ENCODE results near the gene IRGC. TPM values are rescaled to one million over a fixed set of nuclear protein-coding genes. Genes with fewer than 3 reads are reported as not detected.

Gene IRGC
- total RNA-seq, 1 donor from 2014 or later, result not detected

DNA sequence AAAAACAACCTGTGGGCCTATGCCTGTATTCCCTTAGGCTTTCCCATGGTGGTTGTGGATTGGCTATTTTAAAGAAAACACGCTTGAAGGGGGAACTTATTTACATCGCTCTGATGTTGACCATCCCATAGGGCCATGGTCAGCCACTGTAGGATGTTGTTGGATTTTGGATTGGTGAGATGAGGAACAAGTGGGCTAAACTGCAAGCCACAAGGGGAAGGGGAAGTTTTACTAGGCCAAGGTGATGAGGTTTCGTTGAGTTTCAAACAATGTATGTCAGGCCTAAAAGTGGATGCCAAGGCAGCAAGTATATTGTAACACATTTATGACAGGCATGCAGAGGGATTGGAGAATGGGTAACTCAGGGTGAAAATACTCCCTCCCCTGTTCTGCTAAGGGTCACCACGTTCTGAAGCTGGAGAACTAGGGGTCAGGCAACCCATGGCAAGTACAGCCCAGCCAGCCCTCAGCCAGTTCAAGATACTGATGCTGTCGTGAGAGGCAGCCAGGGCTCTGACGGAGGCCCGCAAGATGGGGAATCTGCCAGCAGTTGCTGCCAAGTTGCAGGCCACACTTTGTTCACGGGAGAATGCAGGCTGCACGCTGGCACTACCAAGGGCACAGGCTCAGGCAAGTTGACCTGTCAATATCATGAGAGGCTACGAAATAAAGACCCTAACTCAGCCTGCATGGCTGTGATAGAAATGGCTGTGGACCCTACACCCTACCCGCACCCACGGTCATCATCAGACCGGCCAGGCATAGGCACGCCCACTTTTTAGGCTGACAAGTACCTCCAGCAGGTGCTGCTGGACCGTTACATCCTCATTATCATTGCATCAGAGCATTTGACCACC is 11.1 kb downstream of the IRGC start:
- no peak for DNase-seq

DNA sequence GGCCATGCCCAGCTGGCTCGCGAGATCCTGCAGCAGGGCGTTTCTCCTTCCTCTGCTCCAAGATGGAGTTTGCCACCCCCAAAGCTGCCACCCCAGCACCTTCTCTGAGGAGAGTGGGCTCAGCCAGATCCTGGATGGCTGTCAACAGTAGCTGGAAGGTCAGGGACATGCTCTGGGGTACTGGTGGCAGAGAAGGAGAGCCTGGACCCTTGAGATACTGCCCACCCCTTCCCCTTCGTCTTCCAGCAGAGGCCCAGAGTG is 11.6 kb downstream of the IRGC start:
- no peak for DNase-seq

DNA sequence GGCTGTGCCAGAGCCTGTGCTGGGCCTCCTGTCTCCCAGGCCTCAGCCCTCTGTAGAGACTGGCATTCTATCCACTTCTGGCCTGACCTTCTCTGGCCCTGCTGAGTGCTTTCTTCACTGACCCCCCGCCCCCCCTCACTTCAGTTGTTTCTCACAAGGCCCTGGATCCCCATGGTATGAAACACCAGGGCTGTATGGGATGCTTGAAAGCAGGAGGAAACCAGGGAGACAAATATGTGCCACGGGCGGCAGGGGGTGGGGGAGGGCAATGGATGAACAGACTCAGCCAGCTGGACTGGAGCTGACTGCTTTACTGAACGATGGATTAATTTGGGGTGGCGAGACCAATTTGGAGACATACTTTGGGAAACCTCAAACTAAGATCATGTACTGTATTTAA is 14.0 kb downstream of the IRGC start:
- DNase-seq, result no peak

DNA sequence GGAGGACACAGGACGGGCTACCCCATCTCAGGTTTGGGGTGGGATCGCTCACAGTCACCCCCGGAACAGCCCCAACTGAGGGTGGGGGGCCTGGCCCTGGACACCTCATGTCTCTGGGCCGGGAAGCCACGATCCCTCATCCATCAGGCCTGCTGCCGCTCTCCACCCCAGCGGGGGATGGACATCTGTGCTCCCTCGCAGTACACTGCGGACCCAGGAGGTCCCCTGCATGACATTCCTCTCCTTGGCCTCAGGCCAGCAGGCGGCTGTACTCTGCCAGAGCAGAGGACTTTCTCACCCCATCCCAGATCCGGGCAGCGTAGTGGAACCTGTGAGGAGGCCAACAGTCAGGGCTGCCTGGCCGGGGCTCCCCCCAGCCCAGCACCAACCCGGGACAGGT is 15.5 kb downstream of the IRGC start:
- DNase-seq, result no peak

DNA sequence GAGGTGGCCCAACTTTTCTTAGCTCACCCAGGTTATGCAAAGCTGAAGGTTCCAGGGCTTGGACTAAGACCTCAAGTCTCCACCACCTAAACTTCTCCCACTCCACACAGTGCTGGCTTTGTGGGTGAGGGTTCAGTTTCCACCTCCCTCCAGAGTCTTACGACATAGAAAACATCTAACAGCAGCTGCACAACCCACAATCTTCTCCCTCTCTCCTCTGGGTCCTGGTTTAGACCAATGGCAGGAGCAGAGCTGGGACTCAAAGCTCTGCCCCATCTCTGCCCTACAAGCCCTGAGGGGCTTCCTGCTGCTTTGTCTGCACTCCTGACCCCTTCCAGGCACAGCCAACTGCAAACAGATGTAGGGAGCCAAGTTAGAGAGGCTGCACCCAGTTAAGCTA is 16.0 kb downstream of the IRGC start:
- no peak for DNase-seq

DNA sequence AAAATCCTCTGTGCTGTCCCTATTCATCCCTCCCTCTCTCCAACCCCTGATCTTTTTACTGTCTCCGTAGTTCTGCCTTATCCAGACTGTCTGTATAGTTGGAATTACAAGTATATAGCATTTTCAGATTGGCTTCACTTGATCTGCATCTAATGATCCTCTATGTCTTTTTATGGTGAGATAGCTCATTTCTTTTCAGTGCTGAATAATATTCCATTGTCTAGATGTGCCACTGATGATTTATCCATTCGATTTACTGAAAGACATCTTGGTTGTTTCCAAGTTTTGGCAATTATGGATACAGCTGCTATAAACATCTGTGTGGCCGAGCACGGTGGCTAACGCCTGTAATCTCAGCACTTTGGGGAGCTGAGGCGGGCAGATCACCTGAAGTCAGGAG is 19.1 kb downstream of the IRGC start:
- DNase-seq, result no peak

DNA sequence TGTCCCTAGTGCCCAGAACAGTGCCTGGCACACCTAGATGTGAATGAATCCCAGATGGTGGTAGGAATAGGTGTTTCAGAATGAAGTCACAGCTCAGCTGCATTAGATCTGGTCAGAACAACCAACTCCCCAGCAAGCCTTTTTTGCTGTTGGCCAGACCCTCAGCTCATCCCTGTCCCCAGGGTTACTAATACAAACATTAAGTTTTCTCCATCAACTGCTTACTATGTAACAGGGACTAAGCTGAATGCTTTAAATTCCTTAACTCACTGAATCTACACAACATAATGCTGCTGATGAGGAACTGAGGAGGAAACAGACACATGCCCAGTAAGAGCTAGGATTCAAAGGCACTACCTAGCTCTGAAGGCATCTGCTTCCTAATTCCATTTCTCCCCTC is 20.1 kb downstream of the IRGC start:
- DNase-seq, result no peak

DNA sequence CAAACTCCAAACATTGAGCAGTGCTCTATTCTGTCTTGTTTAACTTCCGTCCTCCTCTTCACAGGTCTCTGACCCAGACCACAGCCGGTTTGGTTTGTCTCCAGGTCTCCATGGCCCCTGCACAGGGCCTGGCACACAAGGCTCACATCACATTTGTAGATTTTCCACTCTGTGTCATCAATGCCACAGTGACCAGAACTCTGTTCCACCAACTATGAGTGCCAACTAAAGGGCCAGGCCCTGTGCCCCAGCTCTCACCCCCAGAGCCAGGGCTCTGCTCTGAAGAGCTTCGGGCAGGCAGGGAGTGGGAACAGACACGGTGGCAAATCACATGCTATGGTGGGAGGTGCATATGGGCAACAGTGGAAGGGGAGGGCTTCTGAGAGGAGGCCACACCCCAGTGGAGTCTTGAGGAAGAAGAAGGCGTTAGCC is 22.9 kb downstream of the IRGC start:
- DNase-seq, result peak; percentile 22

DNA sequence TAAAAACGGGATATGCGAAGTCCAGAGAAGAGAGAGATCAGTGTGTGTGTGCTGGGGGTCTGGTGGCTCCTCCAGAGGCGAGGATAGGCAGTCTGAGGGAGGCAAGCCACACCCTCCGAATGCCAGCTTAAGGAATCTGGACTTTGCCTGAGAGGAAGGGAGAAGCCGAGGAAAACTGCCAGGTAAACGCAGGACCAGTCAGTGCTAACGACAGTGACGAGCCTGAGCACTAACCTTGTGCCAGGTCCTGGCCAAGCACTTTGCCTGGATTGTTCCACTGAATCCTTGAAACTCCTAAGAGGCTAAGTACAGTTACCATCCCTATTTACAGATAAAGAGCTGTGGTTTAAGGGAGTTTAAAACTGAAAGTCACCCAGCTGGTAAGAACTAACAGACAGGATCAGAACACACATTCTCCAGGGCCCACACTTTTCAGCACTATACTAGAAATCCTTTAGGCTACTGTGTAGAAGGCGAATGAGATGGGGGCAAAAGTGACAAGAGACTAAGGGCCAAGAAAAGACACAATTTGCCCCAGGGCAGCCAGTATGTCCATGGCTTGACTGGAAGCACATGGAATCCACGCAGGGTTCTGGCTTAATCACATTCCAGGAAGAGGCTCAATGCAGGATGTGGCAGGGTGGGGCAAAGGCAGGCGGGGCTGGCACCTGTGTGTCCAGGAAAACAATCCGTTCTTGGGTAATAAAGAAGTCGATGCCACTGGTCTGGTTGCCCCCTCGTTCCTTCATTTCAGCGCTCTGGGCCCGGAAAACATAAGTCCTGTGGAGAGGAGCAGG is 23.8 kb downstream of the IRGC start:
- peak; percentile 48 for DNase-seq

DNA sequence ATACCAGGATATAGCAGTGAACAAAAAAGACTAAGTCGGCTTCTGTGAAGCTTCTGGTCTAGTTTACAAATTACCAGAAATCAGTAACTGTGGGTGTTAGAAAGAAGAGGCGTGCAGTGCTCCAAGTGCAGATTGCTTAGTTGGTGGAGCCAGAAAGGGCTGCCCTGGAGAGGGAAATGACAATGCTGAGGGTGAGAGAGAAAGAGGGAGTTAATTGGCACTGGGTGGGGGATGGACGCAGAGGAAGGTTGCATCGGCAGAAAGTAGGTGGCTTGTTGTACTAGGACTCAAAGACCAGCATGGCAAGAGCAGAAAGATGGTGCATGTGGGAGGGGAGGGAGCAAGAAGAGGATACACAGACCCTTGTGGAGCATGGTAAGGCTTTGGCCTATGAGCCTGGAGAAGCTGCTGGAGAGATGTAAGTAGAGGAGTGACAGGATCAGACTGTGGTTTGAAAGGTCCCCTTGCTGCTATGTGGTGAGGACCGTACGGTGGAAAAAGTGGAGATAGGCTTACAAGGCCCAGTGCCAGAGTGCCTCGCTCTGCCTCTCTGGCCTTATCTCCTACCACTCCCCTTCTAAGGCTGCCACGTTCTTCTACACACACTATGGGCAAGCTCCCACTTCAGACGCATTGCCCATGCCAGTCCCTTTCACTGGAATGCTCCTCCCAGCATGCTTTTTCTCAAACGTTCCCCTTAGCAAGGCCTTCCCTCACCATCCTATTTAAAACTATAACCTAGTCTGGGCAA is 25.4 kb downstream of the IRGC start:
- no peak for DNase-seq

DNA sequence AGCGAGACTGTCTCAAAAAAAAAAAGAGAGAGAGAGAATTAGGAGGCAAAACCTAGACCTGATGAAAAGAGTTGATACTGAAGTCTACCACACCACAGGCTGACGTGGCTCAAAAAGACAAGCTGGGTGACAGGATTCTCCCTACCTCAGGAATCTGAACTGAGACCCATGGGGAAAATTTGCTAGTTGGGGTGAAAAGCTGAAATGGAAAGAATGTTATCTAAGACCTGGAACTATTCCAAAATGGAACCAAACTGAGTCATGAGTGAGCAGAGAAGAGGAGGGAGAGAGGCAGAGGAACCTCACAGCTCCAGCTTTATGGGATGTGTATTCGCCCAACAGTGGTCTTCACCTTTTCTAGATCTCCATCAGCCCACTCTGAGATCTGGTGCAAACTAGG is 27.2 kb downstream of the IRGC start:
- no peak for DNase-seq

DNA sequence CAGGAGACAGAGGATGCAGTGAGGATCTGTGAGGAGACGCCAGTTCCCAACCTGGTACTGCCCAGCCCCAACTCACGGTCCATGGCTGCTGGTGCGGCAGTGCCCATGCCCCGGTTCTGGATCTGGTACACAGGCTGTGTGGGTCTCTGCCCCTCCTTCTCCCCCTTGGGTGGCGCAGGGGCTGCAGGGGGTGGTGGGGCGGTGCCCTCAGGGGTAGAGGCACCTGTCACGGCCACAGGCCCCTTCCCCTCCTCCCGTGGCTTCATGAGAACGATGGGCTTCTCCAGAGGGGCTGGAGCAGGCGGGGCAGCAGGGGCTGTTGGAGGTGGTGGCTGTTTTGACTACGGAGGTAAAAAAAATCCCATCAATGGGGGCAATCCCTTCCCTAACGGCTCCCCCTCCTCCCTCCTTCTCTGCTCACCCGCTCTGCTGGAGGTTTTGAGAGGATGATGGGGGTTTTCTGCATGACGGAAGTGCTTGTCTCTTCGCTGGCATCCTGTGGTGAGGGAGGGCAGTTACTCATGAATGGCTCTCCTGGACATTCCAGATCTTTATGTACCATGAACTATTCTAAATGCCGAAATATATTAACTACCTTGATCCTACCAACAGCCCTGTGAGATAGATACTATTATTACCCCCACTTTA is 31.8 kb downstream of the IRGC start:
- peak; percentile 30 for DNase-seq

DNA sequence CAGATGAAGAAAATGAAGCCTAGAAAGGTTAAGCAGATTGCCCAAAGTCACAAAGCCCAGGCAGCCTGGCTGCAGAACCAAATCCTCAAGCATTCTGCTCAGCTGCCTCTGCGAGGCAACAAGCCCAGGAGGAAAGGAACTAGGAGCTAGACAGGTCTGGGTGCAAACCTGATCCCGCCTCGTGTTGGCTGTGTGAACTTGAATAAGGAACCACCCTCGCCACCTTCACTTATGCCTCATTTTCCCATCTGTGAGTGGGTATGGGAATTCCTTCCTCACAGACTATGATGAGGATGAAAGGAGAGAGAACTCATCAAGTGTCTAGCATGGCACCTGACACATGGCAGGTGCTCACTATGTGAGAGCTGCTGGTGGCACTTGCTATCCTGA is 32.3 kb downstream of the IRGC start:
- DNase-seq, result no peak

DNA sequence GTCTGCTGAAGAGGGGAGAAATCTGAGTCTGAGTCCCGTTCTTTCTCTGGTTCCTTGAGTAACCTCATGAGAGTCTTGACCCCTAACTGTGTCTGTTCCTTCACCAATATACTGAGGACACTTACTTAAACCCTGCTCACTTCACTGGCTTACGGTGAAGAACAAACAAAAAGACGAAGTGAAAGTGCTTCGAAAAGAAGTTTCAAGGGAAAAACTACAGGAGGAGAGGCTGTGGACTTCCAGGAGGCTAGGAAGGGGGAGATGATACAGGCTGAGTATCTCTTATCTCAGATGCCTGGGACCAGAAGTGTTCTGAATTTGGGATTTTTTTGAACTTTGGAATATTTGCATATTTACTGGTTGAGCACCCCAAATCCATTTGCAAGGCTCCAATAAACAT is 32.8 kb downstream of the IRGC start:
- no peak for DNase-seq

DNA sequence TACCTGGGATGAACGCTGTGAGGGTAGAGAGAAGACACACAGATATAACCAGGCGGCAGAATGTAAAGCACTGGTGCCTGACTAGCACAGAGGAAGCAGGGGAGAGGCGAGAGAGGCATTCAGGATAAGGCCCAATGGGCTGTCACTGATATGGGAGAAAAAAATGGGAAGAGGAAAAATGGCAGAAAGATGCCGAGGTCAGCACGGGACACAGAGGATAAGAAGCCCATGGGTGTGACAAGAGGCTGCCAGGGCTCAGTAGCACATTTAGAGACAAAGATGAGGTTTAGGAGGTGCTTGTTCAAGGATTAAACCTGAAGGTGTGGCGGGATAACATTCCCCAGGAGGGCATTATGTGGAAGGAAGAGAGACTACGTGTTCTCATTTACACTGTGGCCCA is 33.3 kb downstream of the IRGC start:
- no peak for DNase-seq

DNA sequence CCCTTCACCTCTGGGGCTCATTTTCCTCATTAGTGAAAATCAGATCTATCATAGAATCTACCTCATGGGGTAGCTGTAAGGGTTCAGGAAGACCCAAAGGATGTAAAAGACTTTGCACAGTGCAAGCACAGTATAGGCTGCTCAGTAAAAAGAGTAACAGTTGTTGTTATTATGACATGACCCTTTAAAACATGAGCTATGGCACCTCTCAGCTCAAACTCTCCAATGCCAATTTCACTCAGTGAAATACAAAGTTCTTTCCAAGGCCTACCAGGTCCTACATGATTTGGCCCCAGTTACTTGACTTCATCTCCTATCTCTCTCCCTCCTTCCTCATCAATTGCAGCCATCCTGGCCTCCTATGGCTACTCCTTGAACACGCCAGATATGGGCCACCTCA is 34.0 kb downstream of the IRGC start:
- no peak for DNase-seq

DNA sequence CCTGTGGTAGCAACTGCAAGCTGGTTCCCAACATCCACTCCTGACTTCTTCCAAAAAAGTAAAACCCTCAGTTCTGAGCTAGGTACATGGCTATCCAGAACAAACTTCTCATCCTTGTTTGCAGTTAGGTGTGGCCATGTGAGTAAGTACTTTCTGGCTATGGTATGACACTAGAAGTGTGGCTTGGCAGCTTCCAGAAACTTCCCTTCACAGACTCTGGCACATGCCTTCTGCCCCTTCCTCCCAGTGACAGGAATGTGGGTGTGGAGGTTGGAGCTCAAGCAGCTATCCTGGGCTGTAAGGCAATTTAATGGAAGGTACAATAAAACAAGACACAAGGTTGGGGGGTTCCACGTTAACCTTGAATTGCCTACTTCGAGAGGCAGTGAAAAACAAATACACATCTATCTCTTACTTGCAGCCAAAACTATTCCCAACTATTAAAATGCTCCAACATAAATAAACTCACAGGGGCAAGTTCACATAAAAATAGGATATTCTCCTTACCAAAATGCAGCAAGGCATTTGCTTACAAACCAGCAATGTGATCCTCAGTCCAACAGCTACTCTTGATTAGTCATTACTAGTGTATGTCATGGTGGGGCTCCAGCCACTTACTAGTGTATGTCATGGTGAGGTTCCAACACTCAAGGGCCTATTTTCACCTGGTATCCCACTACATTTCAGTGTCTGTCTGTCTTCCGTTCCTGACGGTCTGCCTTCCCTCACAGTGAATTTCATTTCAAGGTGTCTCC is 35.8 kb downstream of the IRGC start:
- no peak for DNase-seq

DNA sequence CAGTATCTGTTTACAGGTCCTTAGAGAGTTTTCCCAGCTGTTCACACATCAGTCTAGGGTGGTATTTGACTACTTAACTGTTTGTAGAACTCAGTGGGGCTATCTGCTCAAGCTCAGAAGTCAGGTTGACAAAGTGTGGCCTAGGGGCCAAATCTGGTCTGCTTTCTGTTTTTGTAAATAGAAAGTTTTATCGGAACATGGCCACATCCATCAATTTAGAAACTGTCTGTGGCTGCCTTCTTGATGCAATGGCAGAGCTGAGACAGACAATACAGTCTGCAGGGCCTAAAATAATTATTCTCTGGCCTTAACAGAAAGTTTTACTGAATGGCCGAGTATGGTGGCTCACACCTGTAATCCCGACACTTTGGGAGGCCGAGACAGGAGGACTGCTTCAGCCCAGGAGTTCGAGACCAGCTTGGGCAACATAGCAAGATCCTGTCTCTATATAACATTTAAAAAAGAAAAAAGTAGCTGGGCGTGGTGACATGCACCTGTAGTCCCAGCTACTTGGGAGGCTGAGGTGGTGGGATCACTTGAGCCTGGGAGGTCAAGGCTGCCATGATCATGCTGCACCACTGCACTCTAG is 36.5 kb downstream of the IRGC start:
- DNase-seq, result no peak

DNA sequence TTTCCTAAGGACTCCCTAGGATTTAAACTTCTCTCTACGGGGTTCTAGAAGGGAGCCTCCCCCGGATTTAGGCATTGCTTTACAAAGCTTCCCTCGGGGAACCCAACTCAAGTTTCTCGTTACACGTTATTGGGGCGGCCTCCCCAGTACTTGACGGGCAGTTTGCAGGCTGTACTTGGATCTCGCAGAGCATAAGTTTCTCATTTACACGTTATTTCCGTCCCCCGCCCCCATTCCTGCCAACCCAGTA is 38.3 kb downstream of the IRGC start:
- no peak for DNase-seq

DNA sequence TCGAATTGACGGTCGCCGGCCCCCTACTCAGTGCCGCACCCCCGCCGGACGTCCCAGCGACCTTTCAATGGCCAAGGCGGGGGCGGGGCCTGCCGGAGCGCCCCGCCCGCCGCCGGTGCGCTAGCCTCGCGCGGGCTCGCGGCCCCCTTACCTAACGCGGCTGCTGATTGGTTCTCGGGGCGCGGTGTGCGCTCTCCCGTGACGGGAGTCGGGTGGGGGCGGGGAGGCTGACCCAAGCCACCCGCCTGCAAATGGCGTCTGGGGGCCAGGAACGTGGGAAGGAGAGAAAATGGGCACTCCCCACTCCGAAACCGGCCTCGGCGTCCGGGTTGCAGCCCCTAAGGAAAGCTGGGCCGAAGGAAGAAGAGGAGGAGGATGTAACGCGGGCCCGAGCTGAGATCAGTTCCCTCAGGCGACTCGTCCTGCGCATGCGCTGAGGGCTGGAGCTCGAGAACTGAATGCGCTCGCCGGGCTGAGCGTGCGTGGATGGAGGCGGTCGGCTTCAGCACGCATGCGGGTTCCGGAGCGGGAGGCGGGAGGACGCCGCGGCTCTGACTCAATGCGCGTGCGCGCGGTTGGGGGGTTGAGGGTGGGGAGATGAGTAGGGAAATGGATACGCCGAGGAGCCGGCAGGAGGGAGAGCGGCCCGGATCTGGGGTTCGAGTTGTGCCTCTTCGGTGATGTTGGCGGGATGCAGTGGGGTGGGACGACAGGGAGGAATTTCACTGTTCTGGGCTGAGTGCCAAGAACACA is 38.8 kb downstream of the IRGC start, which contains the start of gene SMG9:
Gene SMG9, minus strand, starts transcription at position 460 of the 753 bp plus-strand sequence. CDS start 4,221 bp downstream, outside the sequence.
- DNase-seq, result peak; percentile 98

DNA sequence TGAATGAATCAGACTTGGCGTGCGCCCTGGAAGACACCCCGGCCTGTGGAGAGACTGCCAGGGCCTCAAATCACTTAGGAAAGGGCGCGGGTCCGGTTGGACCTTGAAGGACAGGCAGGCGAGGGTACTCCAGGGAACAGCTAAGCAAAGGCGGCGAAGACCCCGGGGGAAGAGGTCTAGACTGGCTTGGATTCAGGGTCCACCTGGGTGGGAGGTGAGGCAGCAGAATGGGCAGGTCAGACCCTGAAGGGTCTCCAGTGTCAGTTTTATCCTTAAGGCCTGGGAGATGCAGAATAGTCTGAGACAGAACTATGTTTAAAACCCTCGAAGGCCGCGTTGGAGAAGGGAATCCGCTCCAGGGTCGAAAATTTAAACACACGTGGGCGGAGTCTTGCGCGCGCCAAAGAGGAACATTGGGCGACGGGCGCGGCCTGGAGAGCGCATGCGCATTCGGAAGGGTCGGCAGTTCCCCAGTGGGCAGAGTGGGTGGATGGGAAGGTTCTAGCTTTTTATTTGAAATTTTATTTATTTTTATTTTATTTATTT is 39.5 kb downstream of the IRGC start:
- DNase-seq, result peak; percentile 82
